ENCODE measurements around the gene PHF23. TPM values are rescaled to one million over a fixed set of nuclear protein-coding genes. Genes with fewer than 3 reads are reported as not detected.
"Not testable (repeated sequence)": the region's sequence is repeated elsewhere in the genome, so short reads cannot be mapped to it uniquely, and the experiment has no call there.

Gene PHF23
- total and polyA plus RNA-seq, 11 donors, result 13.7 to 36.7 (median 23.0) TPM

DNA sequence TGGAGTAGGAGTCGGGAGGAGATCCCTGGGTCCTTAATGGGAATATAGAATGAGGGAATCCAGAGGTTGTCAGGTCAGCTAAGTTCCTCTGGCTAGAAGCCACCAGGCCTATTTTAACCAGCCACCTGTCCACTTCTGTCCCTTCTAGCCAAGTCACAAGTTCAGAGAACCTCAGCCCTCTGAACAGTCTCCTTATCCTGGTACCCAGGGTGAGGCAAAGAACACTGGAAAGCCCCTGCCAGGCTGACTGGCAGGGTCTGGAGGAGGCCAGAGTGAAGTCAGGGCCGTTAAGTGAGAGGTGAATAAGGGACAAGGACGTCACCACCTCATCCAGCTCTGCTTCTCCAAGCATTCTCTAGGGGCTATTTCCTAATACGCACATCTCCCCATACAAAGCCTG lies 9.5 kb upstream of the PHF23 start:
- WGBS, 4 donors, result 49 to 58% (median 55%) methylated on average over 4 of the region's 4 CpGs
- H3K4me3 ChIP-seq, result peak overlapping the region in 2 of 12 donors; percentile 98
- ATAC-seq, result no peak

DNA sequence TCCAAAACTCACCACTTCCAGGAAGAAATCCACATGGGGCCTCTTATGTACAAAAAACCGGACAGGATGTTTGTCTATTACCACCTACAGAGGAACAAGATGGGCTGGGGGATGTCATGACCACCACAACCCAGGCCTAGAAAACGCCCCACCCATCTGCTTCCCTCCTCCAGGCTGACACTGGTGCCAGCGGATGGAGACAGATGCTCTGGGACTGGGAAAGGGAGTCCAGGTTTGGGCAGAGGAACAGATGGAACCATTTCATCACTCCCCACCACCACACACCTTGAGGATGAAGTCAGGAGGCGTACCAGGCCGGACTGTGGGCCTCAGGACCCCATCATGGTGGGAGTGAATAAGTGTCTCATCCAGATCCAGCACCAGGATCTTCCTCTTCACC lies 7.5 kb upstream of the PHF23 start:
- Histone ChIP-seq H3K27ac (no peak overlapping the region), H3K36me3 (peaks cover 0 to 36% (median 32%) of the 10 kb centered on the region in 9 donors), H3K4me1 (peaks cover 8 to 43% (median 32%) of the 10 kb centered on the region in 12 donors), H3K27me3 (no peaks in the 10 kb centered on the region), H3K9me3 (no peaks in the 10 kb centered on the region), H3K4me3 (no peak overlapping the region)
- DNase-seq, result peak in 1 of 5 donors; percentile 23
- intact Hi-C loops (cut with DNase I), result loop anchor here in 2 of 10 donors (5.0 to 10.0 kb wide), 3 partner anchors 34 to 598 kb away; partner anchors contain the start of gene CD68 (in 1 of the 2)
- TF ChIP-seq POLR2A (IDR thresholded peaks at IDR 0.05), result no peak
- no peak for TF ChIP-seq CTCF (IDR thresholded peaks at IDR 0.05)
- no peak for ATAC-seq
- WGBS, 4 donors, result 88 to 93% (median 91%) methylated on average over 5 of the region's 5 CpGs

More for the DNA sequence above, 9.5 kb upstream of the PHF23 start:
- Histone ChIP-seq H3K27ac (peak overlapping the region in 10 of 12 donors; percentile 10 to 98 (median 35)), H3K27me3 (no peaks in the 10 kb centered on the region), H3K36me3 (peaks cover 0 to 38% (median 35%) of the 10 kb centered on the region in 9 donors), H3K9me3 (no peaks in the 10 kb centered on the region), H3K4me1 (peaks cover 8 to 47% (median 36%) of the 10 kb centered on the region in 12 donors)
- intact Hi-C loops (cut with DNase I), result loop anchor here in 2 of 10 donors (5.0 to 10.0 kb wide), 3 partner anchors 36 to 596 kb away; partner anchors contain the start of gene CD68 (in 1 of the 2)
- no peak for DNase-seq
- TF ChIP-seq CTCF (IDR thresholded peaks at IDR 0.05) (no peak), POLR2A (IDR thresholded peaks at IDR 0.05) (no peak)

GRCh38 chr17:7243838-7244237 lies 4.6 kb upstream of the PHF23 start:
- Histone ChIP-seq H3K27ac (peak overlapping the region in 10 of 12 donors; percentile 91 to 99 (median 97)), H3K4me1 (peaks cover 5 to 41% (median 32%) of the 10 kb centered on the region in 12 donors), H3K36me3 (peaks cover 0 to 52% (median 46%) of the 10 kb centered on the region in 9 donors), H3K4me3 (peak overlapping the region in 3 of 12 donors; percentile 79 to 92 (median 83))
- intact Hi-C loops (cut with DNase I), result loop anchor here in 2 of 10 donors (10.0 kb wide), 2 partner anchors 331 to 601 kb away; partner anchors contain the start of gene CD68 (in 1 of the 2)
- H3K9me3 ChIP-seq, H3K27me3 ChIP-seq, ATAC-seq: not testable (repeated sequence)
- peak in 1 of 5 donors; percentile 22 for DNase-seq
- 70 to 82% (median 77%) methylated on average over 10 of the region's 10 CpGs for WGBS, 4 donors

- intact Hi-C loops (cut with DNase I), result loop anchor here in 2 of 10 donors (10.0 kb wide), 2 partner anchors 331 to 601 kb away; partner anchors contain the start of gene CD68 (in 1 of the 2)
- Histone ChIP-seq H3K36me3 (peaks cover 0 to 52% (median 46%) of the 10 kb centered on the region in 9 donors), H3K27ac (peak overlapping the region; percentile 91 to 99 (median 97)), H3K27me3 (no peaks in the 10 kb centered on the region), H3K4me1 (peaks cover 5 to 37% (median 28%) of the 10 kb centered on the region in 12 donors), H3K9me3 (no peaks in the 10 kb centered on the region), H3K4me3 (peak overlapping the region; percentile 53 to 95 (median 84))
- no peak for ATAC-seq
- TF ChIP-seq CTCF (IDR thresholded peaks at IDR 0.05), result no peak
- no peak for TF ChIP-seq POLR2A (IDR thresholded peaks at IDR 0.05)
- no peak for DNase-seq
- WGBS, 4 donors, result 17 to 38% (median 28%) methylated on average over 2 of the region's 2 CpGs
Measured at GRCh38 chr17:7243453-7243729, 4.1 kb upstream of the PHF23 start.
